GM21529 (cell line): ENCODE results near the gene STON2.
"Not testable (repeated sequence)": the region's sequence is repeated elsewhere in the genome, so short reads cannot be mapped to it uniquely, and the experiment has no call there.

ENCODE experiments used
- ATAC-seq: cut with Tn5 transposase; IDR thresholded peaks from one replicate; pipeline ENCODE4 v1.9.1; 2021; ENCODE audit not compliant: unreplicated experiment

STON2 gene

DNA sequence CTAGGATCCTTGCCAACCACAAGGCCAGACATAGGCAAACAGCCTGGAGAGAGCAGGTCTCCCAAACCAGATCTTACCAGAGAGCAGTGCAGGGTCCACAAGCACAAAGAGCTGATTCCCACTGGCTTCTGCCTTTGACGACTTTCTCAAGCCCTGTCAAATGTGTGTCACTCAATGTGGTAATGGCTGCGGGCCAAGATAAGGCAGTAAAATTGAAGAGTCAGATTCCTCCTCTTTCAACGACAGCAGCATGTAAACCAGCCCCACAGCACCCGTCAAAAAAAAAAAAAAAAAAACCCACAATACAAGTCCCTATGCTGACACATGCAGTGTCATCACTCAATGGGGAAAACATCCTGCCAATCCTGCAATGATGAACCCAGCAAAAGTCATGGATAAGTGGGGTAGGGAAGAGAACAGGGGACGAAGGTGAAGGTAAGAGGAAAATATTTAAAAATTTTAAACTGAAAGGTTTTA lies at the start of gene STON2:
Gene STON2, minus strand, starts transcription at position 123 of the 477 bp plus-strand sequence. CDS start 1,942 bp downstream, outside the sequence.
- no peak for ATAC-seq

DNA sequence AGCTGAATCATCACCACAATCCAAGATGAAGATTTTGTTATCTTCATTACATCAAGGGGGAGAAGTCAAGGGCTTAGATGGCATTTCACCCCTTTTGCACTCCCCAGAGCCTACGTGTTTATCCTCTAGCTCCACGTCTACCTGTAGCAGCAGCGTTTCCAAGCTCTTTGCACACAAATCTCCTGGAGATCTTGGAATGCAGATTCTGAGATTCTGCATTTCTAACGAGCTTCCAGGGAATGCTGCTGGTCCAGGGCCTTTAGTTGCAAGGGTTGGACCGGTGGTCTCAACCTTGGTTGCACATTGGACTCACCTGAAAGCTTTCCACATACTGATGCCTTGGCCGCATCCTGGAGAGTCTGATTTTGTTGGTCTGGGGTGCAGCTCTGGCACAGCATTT lies 49.5 kb upstream of the STON2 start:
- ATAC-seq: no peak

- ATAC-seq: no peak
These were observed 49.0 kb upstream of the STON2 start for GRCh38 chr14:81449114-81449513.

- no peak for ATAC-seq
These were observed 47.1 kb upstream of the STON2 start for GRCh38 chr14:81447021-81447764.

- no peak for ATAC-seq
These were observed 46.3 kb upstream of the STON2 start for GRCh38 chr14:81446279-81447007.

DNA sequence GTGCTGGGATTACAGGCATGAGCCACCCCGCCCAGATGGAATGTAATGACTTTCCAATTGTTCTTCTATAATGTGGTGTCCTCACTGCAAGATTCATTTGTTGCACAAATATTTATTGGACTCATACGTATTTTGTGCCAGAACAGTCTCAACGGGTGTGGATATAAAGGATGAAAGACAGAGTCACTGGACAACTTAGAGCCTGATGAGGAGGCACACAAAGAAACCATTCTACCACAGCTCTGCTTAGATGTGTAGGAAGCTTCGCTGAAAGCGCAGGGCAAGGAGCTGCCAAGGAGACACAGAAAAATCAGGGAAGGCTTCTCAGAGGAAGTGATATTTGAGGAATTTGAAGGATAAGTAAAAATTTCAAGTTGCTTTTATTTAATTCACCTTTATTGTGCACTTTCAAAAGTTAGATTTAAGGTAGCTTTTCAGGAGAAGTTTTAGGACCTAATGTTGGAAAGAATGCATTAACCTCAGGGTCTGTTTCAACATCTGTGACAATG lies 41.6 kb upstream of the STON2 start:
- no peak for ATAC-seq

- ATAC-seq: no peak
These were observed 39.9 kb upstream of the STON2 start for GRCh38 chr14:81440041-81440440.

- ATAC-seq: no peak
These were observed 37.1 kb upstream of the STON2 start for GRCh38 chr14:81437244-81437643.

DNA sequence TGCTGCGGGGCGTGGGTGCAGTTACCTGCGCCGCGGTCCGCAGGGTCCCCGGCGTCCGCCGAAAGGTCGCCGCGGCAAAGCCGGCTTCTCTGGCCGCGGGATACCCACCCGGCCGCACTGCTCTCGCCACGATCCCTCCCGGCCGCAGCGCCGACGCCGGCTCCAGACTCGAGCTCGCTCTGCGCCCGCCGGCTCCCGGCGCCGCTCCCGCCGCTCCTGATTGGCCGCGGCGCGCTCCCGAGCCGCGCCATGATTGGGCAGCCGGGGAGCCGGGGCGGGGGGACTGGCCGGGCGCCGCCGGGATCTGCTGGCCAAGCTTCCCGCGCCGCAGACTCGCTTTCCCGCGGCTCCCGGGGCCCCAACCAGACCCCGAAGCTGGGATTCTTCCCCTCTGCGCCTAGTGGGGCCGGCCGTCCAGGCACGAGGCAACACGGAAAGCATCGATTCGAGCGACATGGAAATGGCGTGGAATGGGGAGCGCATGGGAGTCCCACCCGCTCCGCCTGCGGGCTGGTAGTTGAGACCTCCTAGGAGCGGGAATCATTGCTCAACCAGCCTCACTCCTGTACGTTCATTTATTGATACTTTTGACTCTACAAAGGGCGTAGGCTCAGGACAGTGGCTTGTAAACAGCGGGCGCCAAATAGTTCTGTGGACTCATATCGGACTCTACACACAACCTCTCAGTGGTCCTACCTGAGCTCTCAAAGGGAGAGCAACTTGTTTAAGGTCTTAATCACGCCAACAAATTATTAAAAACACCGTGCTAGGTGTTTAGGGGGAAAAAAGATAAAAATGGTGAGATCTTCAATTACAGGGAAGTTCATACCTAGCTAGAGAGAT lies 36.4 kb upstream of the STON2 start:
- ATAC-seq: peak; percentile 83

DNA sequence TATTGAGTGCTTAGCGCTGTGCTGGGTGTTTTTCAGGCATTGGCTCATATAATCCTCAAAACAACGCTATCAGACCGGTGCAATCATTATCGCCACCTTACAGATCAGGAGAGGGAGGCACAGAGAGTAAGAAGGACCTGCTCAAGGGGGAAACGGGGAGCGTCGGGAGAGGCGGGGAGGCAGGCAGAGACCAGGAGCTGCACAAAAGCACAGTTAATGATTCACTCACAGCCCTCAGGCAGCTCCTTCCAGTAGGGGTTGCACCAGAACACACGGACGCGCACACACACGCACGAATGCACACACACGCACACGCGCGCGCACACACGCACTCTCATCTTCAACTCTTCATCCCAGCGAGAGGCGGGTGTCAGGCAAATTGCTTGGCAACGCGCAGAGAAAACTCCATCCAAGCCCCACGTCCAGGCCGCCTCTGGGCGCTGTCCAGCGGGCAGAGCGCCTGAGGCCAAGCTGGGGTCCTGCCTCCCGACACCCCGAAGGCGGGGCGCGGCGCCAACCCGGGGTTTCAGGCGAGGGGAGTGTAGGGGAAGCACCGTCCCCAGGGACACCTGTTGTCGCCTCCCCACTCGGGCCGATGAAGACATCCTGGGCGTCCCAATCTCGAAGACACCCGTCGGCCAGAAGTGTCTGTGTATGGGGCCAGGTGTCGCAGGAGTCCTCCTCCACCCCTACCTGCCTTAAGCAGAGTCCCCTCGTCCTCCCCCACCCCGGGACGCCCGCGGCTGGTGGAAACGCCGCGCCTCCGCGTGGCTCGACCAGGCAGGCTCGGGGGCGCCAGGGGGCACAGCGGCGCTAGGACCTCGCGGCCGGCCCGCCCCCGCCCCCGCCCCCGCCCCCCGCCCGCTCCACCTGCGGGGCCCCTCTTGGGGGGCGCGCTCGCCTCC lies 35.5 kb upstream of the STON2 start:
- ATAC-seq: peak; percentile 35

DNA sequence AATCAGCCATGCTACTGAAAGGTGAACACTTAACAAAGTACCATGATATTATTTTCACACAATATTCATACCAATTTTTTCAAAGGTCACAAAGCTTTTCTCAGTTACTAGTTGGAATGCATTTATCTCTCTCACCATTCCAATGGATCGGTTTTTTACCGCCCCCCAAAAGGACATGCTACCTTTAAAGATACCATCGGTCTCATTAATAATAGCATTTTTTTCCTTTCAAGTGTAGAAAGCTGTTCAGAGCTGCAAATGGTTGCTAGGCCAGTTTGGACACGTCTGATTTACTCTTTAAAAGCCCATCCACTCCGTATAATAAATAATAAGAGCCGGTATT lies 34.9 kb upstream of the STON2 start:
- ATAC-seq: no peak

- no peak for ATAC-seq
These were observed 34.1 kb upstream of the STON2 start for GRCh38 chr14:81434230-81434629.

GRCh38 chr14:81433378-81433777 lies 33.3 kb upstream of the STON2 start:
- no peak for ATAC-seq

DNA sequence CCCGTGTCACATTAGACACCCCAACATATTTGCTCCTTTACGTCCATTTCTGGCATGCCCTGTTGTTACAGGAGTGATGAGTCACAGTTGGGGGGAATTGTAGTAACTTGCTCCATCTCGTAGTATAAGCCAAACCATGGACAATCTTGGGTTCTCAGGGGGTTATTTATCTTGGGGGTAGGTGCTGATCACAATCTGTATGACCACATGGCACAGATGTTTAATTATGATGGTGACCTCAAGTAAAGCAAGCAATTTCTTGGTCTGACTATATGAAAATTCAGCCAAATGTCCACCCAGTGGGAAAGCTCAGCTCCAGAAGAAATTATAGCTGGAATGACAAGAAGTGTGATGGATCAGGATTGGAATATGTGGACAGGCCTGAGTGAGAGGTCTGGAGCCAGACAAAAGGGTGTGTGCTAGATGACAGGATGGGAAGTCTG lies 32.1 kb upstream of the STON2 start:
- ATAC-seq: no peak

GRCh38 chr14:81430235-81430634 lies 30.1 kb upstream of the STON2 start:
- no peak for ATAC-seq

GRCh38 chr14:81429749-81430148 lies 29.6 kb upstream of the STON2 start:
- not testable (repeated sequence) for ATAC-seq

DNA sequence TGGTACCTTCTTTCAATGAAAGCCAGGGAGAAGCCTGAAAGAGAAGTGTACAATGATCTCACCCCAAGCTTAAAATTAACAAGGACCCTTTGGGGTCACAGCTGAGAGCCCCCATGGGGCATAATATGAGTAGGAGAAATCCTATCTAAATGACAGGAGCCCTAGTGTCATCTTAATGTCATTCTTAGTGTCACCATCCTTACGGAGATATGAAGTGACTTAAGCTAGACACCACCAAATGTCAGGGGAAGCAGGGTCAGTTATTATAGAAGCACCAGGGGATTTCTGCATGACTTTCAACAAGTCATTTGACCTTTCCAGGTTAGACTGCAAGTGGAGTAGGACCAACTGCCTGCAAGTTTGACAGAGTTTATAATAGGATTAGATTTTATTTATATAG lies 28.9 kb upstream of the STON2 start:
- no peak for ATAC-seq

GRCh38 chr14:81427348-81428058 lies 27.4 kb upstream of the STON2 start:
- no peak for ATAC-seq

GRCh38 chr14:81423504-81423903 lies 23.4 kb upstream of the STON2 start:
- ATAC-seq: no peak
